Measurements from ENCODE around the gene KIF26B.

DNA sequence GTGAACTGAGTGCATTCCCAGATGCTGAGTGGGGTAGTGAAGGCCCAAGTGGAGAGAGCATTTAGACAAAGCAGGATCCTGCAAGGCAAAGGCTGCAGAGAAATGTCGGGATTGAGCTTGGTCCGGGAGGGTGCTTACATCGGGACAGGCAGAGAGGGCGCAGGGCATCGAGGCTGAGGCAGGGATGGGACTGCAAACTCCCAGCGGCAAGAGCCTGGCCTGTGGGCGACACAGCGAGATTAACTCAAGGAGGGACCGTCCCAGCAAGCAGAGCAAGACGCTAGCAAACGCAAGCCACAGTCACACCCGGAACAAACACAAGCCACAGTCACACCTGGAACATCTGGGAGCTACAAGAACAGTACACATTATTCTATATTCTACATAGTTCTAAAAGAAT, 537.5 kb downstream of the KIF26B start:
- TF ChIP-seq, protein P1, sequence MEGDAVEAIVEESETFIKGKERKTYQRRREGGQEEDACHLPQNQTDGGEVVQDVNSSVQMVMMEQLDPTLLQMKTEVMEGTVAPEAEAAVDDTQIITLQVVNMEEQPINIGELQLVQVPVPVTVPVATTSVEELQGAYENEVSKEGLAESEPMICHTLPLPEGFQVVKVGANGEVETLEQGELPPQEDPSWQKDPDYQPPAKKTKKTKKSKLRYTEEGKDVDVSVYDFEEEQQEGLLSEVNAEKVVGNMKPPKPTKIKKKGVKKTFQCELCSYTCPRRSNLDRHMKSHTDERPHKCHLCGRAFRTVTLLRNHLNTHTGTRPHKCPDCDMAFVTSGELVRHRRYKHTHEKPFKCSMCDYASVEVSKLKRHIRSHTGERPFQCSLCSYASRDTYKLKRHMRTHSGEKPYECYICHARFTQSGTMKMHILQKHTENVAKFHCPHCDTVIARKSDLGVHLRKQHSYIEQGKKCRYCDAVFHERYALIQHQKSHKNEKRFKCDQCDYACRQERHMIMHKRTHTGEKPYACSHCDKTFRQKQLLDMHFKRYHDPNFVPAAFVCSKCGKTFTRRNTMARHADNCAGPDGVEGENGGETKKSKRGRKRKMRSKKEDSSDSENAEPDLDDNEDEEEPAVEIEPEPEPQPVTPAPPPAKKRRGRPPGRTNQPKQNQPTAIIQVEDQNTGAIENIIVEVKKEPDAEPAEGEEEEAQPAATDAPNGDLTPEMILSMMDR (IDR thresholded peaks at IDR 0.05) = no peak
- TF ChIP-seq POLR2AphosphoS5 (IDR thresholded peaks at IDR 0.05) (no peak), POLR2A (IDR thresholded peaks at IDR 0.05) (no peak), EP300 (IDR thresholded peaks at IDR 0.05) (no peak)

All from stomach (tissue), 4 donors.